H1 (cell line): ENCODE measurements around the gene CIAO2B. TPM values are rescaled to one million over a fixed set of nuclear protein-coding genes. Genes with fewer than 3 reads are reported as not detected.

Source experiments
- CTCF ChIA-PET: fragments of 300-600 bp; sonication (Branson Sonifier 250); formaldehyde crosslinking; loops from one replicate; lab custom pipeline; 2021; ENCODE audit not compliant: partially characterized antibody; lab: Charles Lee
- POLR2A ChIA-PET: fragments of 300-600 bp; sonication (Branson Sonifier 250); formaldehyde crosslinking; loops from one replicate; lab custom pipeline; 2021; ENCODE audit warnings: inconsistent platforms; ENCODE audit not compliant: partially characterized antibody; lab: Charles Lee
- DNase-seq, 2 experiments: peaks; one replicate each; pipeline versions ENCODE4 v3.0.0 to v3.0.0-alpha.2; 2010 to 2022; ENCODE audit warnings: low spot score in 2 of 2, low read depth in 1 of 2, mixed read lengths in 1 of 2
- FAIRE-seq: peaks from 2 replicates; lab custom pipeline; 2011; peaks lifted over from hg19 to GRCh38; lab: Jason Lieb, UNC
- H2AFZ ChIP-seq: 2 replicates; pipeline ENCODE4 v1.8.1; 2012; ENCODE audit warnings: low read length, inconsistent platforms
- H2AK5ac ChIP-seq: 2 replicates; pipeline ENCODE4 v1.6.1; 2013; ENCODE audit warnings: low read depth, low read length
- H2BK120ac ChIP-seq: replicated peaks from 2 replicates; pipeline ENCODE3; 2013; ENCODE audit warnings: low read depth, low read length, inconsistent platforms
- H2BK12ac ChIP-seq: 2 replicates; pipeline ENCODE4 v1.6.1; 2013; ENCODE audit warnings: low read depth, low read length
- H2BK15ac ChIP-seq: 2 replicates; pipeline ENCODE4 v1.6.1; 2013; ENCODE audit warnings: low read length
- H2BK20ac ChIP-seq: 2 replicates; pipeline ENCODE4 v1.6.1; 2013; ENCODE audit warnings: low read length
- H2BK5ac ChIP-seq: 2 replicates; pipeline ENCODE4 v1.6.1; 2013; ENCODE audit warnings: low read depth, low read length
- H3K14ac ChIP-seq: 2 replicates; pipeline ENCODE4 v1.6.1; 2013; ENCODE audit warnings: inconsistent platforms; ENCODE audit not compliant: insufficient read length
- H3K18ac ChIP-seq: 2 replicates; pipeline ENCODE4 v1.6.1; 2013; ENCODE audit warnings: low read length; ENCODE audit errors: extremely low read depth
- H3K23ac ChIP-seq: 2 replicates; pipeline ENCODE4 v1.6.1; 2013; ENCODE audit warnings: inconsistent platforms; ENCODE audit not compliant: insufficient read length
- H3K23me2 ChIP-seq: 2 replicates; pipeline ENCODE4 v1.6.1; 2013; ENCODE audit warnings: low read depth, low read length
- H3K27ac ChIP-seq: 2 replicates; pipeline ENCODE4 v1.6.1; 2011; ENCODE audit warnings: low read depth, low read length, inconsistent platforms
- H3K27me3 ChIP-seq, 4 experiments: replicated peaks in 1 of 4; 1 replicate in 1 of 4; 2 replicates in 3 of 4; pipeline versions ENCODE4 v1.6.1 to v1.8.1; 2011 to 2013; ENCODE audit warnings: low read length in 3 of 4, mild to moderate bottlenecking in 3 of 4, inconsistent platforms in 2 of 4, mixed read lengths in 2 of 4, moderate library complexity in 1 of 4; ENCODE audit not compliant: control insufficient read depth in 3 of 4, insufficient read depth in 3 of 4; ENCODE audit errors: extremely low read depth in 1 of 4
- H3K36me3 ChIP-seq, 4 experiments: 2 replicates each; pipeline versions ENCODE4 v1.6.1 to v1.8.1; 2011 to 2013; ENCODE audit warnings: mild to moderate bottlenecking in 4 of 4, low read length in 3 of 4, moderate library complexity in 2 of 4, control low read depth in 1 of 4, inconsistent platforms in 1 of 4; ENCODE audit not compliant: insufficient read depth in 4 of 4, control insufficient read depth in 2 of 4
- H3K4ac ChIP-seq: replicated peaks from 2 replicates; pipeline ENCODE3; 2013; ENCODE audit warnings: low read length, low read depth, mixed read lengths, inconsistent platforms; ENCODE audit not compliant: insufficient read length
- H3K4me1 ChIP-seq, 4 experiments: replicated peaks in 1 of 4; 1 replicate in 1 of 4; 2 replicates in 3 of 4; pipeline versions ENCODE4 v1.6.1 to v1.8.1; 2011 to 2013; ENCODE audit warnings: low read length in 3 of 4, inconsistent platforms in 2 of 4, mixed read lengths in 1 of 4; ENCODE audit not compliant: insufficient read depth in 4 of 4, control insufficient read depth in 3 of 4
- H3K4me2 ChIP-seq, 2 experiments: 2 replicates each; pipeline versions ENCODE4 v1.6.1 to v1.8.1; 2011 to 2013; ENCODE audit warnings: low read depth in 2 of 2, low read length in 2 of 2, control low read depth in 1 of 2, inconsistent platforms in 1 of 2, mild to moderate bottlenecking in 1 of 2; ENCODE audit not compliant: insufficient read depth in 1 of 2
- H3K4me3 ChIP-seq, 4 experiments: fragments of 200-600, 300-600 bp in 1 of 4; sonication (generic), shearing (Covaris generic), sonication (Bioruptor Twin) in 1 of 4; 2 replicates each; pipeline versions ENCODE4 v1.5.1 to v1.8.1; 2011 to 2016; ENCODE audit warnings: low read length in 4 of 4, low read depth in 3 of 4, control low read depth in 2 of 4, inconsistent platforms in 2 of 4, mild to moderate bottlenecking in 2 of 4, mixed read lengths in 1 of 4, moderate library complexity in 1 of 4; ENCODE audit not compliant: insufficient read depth in 2 of 4; ENCODE audit errors: extremely low read depth in 1 of 4
- H3K56ac ChIP-seq: replicated peaks from 2 replicates; pipeline ENCODE3; 2013; ENCODE audit warnings: low read depth, mild to moderate bottlenecking, mixed read lengths, low read length, inconsistent platforms; ENCODE audit not compliant: insufficient read length
- H3K79me1 ChIP-seq: 2 replicates; pipeline ENCODE4 v1.6.1; 2013; ENCODE audit warnings: low read depth, low read length, control low read depth
- H3K79me2 ChIP-seq, 2 experiments: 2 replicates each; pipeline versions ENCODE4 v1.6.1 to v1.8.1; 2012 to 2013; ENCODE audit warnings: low read length in 2 of 2, mild to moderate bottlenecking in 2 of 2, inconsistent platforms in 1 of 2; ENCODE audit not compliant: insufficient read depth in 2 of 2, control insufficient read depth in 1 of 2
- H3K9ac ChIP-seq, 4 experiments: replicated peaks in 1 of 4; 1 replicate in 1 of 4; 2 replicates in 3 of 4; pipeline versions ENCODE4 v1.6.1 to v1.8.1; 2011 to 2013; ENCODE audit warnings: low read depth in 3 of 4, low read length in 3 of 4, control low read depth in 2 of 4, mild to moderate bottlenecking in 2 of 4, moderate library complexity in 2 of 4, inconsistent platforms in 1 of 4; ENCODE audit errors: extremely low read depth in 1 of 4
- H3K9me3 ChIP-seq, 2 experiments: 2 replicates each; pipeline versions ENCODE4 v1.6.1 to v1.8.1; 2012 to 2013; ENCODE audit warnings: mild to moderate bottlenecking in 2 of 2, moderate library complexity in 2 of 2, control low read depth in 1 of 2, inconsistent platforms in 1 of 2, low read depth in 1 of 2, low read length in 1 of 2, mixed read lengths in 1 of 2; ENCODE audit not compliant: insufficient read depth in 2 of 2
- H4K20me1 ChIP-seq, 2 experiments: replicated peaks in 1 of 2; 2 replicates each; pipeline versions ENCODE3 to v1.8.1; 2011 to 2013; ENCODE audit warnings: inconsistent platforms in 2 of 2, low read length in 2 of 2, mild to moderate bottlenecking in 1 of 2; ENCODE audit not compliant: insufficient read depth in 2 of 2, control insufficient read depth in 1 of 2
- H4K5ac ChIP-seq: 2 replicates; pipeline ENCODE4 v1.6.1; 2013; ENCODE audit warnings: low read length, low read depth, mixed read lengths, inconsistent platforms; ENCODE audit not compliant: insufficient read length
- H4K8ac ChIP-seq: 2 replicates; pipeline ENCODE4 v1.8.0; 2013; ENCODE audit warnings: mild to moderate bottlenecking, moderate library complexity, low read length, inconsistent platforms; ENCODE audit not compliant: insufficient read depth; ENCODE audit errors: extremely low read depth
- H4K91ac ChIP-seq: replicated peaks from 2 replicates; pipeline ENCODE3; 2013; ENCODE audit warnings: low read length, mixed read lengths, inconsistent platforms; ENCODE audit not compliant: insufficient read length
- ATF2 ChIP-seq: IDR thresholded peaks from 2 replicates; pipeline ENCODE4 v1.6.1; 2012; ENCODE audit warnings: low read length, inconsistent platforms
- CEBPB ChIP-seq: IDR thresholded peaks from 2 replicates; pipeline ENCODE4 v1.6.1; 2012; ENCODE audit warnings: low read depth, low read length
- CREB1 ChIP-seq: IDR thresholded peaks from 2 replicates; pipeline ENCODE4 v1.6.1; 2012; ENCODE audit warnings: inconsistent platforms
- EGR1 ChIP-seq: IDR thresholded peaks from 2 replicates; pipeline ENCODE4 v1.6.1; 2011; ENCODE audit warnings: low read depth, low read length, borderline replicate concordance
- FOSL1 ChIP-seq: IDR thresholded peaks from 2 replicates; pipeline ENCODE4 v1.6.1; 2011; ENCODE audit warnings: mild to moderate bottlenecking, low read depth, low read length, moderate library complexity; ENCODE audit not compliant: insufficient read depth
- JUN ChIP-seq: IDR thresholded peaks from 2 replicates; pipeline ENCODE4 v1.6.1; 2011; ENCODE audit warnings: low read depth, mild to moderate bottlenecking, improper control_type of control experiment, low read length
- PHF8 ChIP-seq: fragments of 200-600 bp; sonication (generic); conservative IDR thresholded peaks from 2 replicates; pipeline ENCODE4 v1.7.1; 2012; ENCODE audit warnings: low read depth, mild to moderate bottlenecking, inconsistent platforms, low read length, moderate library complexity
- POLR2AphosphoS5 ChIP-seq: IDR thresholded peaks from 2 replicates; pipeline ENCODE4 v1.6.1; 2011; ENCODE audit warnings: low read depth, low read length
- SUZ12 ChIP-seq: fragments of 200-600 bp; sonication (generic); IDR thresholded peaks from 2 replicates; pipeline ENCODE4 v1.6.1; 2012; ENCODE audit warnings: mild to moderate bottlenecking, inconsistent platforms, low read length, moderate library complexity, mixed read lengths
- TEAD4 ChIP-seq: IDR thresholded peaks from 2 replicates; pipeline ENCODE4 v1.6.1; 2012; ENCODE audit warnings: low read depth, low read length, inconsistent platforms, mixed read lengths
- YY1 ChIP-seq: IDR thresholded peaks from 2 replicates; pipeline ENCODE4 v1.6.1; 2011; ENCODE audit warnings: low read depth, mild to moderate bottlenecking, low read length
- WGBS, 2 experiments: shearing (Covaris generic) in 1 of 2; methylation state at CpG; one replicate each; pipeline versions ENCODE4 v1.1.6 to v1.1.7; 2013 to 2015; ENCODE audit warnings: low lambda C conversion rate in 2 of 2, mixed read lengths in 2 of 2, inconsistent platforms in 1 of 2, low coverage in 1 of 2, missing lambda C conversion rate in 1 of 2; ENCODE audit not compliant: insufficient replicate concordance in 2 of 2, insufficient coverage in 1 of 2, insufficient read length in 1 of 2; ENCODE audit errors: extremely low coverage in 1 of 2, missing lambda C conversion rate in 1 of 2; 5-methylcytosine and 5-hydroxymethylcytosine counted together
- polyA plus RNA-seq, 7 experiments: library from polyadenylated mRNA; depleted of rRNA in 3 of 7; stranded (reverse) in 5 of 7; unstranded in 2 of 7; fragments of >200 nt in 5 of 7; fragments of 200-250 nt in 2 of 7; gene quantifications; 1 replicate in 5 of 7; 2 replicates in 1 of 7; 4 replicates in 1 of 7; pipeline versions ENCODE4 v1.2.1 to v1.2.3, GENCODE V29; 2011 to 2013; ENCODE audit warnings: missing spikeins in 2 of 7, mixed read lengths in 2 of 7
- total RNA-seq: library from RNA; stranded (reverse); fragmentation: NEBNext Ultra II Directional; extraction: Animal tissue kit (Norgen Biotek cat#: 25700); gene quantifications from 2 replicates; pipeline ENCODE4 v1.2.1, GENCODE V29; 2021

CIAO2B gene
- total and polyA plus RNA-seq, 2 of the 8 experiments (the other 6 are each of a cell fraction or from before 2014, with no cell fraction given), result 65.6 to 248 TPM

- DNase-seq, result no peak
- no peak overlapping the region; the same call in 1 of the 2 replicates for H3K18ac ChIP-seq
- no peaks in the 10 kb centered on the region for H3K9me3 ChIP-seq
- H3K36me3 ChIP-seq, result no peaks in the 10 kb centered on the region
- no peak overlapping the region for H2AK5ac ChIP-seq
- CTCF ChIA-PET, result interaction anchor here (1.0 to 42.0 kb wide), 22 partner anchors 10 to 308 kb away, joined by 3 to 1009 read pairs (median 4); partner anchors contain the start of genes B3GNT9, CDH16, CIAO2B and PDP2
- no peak overlapping the region for H2AFZ ChIP-seq
- H4K8ac ChIP-seq, result no peak overlapping the region
- H2BK12ac ChIP-seq, result no peak overlapping the region; the same call in 1 of the 2 replicates
- no peak for FAIRE-seq
- no peak overlapping the region for H4K5ac ChIP-seq
- no peak for TF ChIP-seq CREB1
- no peak for TF ChIP-seq YY1
- TF ChIP-seq SUZ12, result no peak
- no peak for TF ChIP-seq CEBPB
- TF ChIP-seq FOSL1, result no peak
- no peak for TF ChIP-seq EGR1
- TF ChIP-seq POLR2AphosphoS5, result no peak
- TF ChIP-seq JUN, result no peak
- TF ChIP-seq TEAD4, result no peak
- TF ChIP-seq ATF2, result no peak
- no peak for TF ChIP-seq PHF8
- TF ChIP-seq, all 59 proteins: peak for 0
- H3K23me2 ChIP-seq, result no peaks in the 10 kb centered on the region
- peaks cover 0 to 6% (median 2%) of the 10 kb centered on the region in 4 experiments; a peak in 3 of 7 replicates for H3K4me1 ChIP-seq
- H4K20me1 ChIP-seq, result peaks cover 4 to 9% of the 10 kb centered on the region in 2 experiments
- H3K4me3 ChIP-seq, result no peak overlapping the region
- no peak overlapping the region for H3K4me2 ChIP-seq
- H2BK15ac ChIP-seq, result no peak overlapping the region
- POLR2A ChIA-PET, result interaction anchor here (1.3 to 2.2 kb wide), 2 partner anchors 17 to 31 kb away, joined by 3 to 6 read pairs; no protein-coding TSS in a partner anchor
- H3K27me3 ChIP-seq, result no peaks in the 10 kb centered on the region; a peak in 1 of 7 replicates
- no peak overlapping the region for H2BK120ac ChIP-seq
- H3K9ac ChIP-seq, result no peak overlapping the region
- no peaks in the 10 kb centered on the region for H3K79me2 ChIP-seq
- peak overlapping the region; percentile 28 for H3K56ac ChIP-seq
- H3K4ac ChIP-seq, result no peak overlapping the region
- no peak overlapping the region for H2BK5ac ChIP-seq
- no peaks in the 10 kb centered on the region for H3K79me1 ChIP-seq
- no peak overlapping the region for H3K14ac ChIP-seq
- WGBS, 2 experiments, result 95% methylated on average over 3 of the region's 3 CpGs; no CpG with 5 or more reads in 1 of the 2 experiments
- no peak overlapping the region for H3K27ac ChIP-seq
- H3K23ac ChIP-seq, result no peak overlapping the region
- H2BK20ac ChIP-seq, result no peak overlapping the region
- H4K91ac ChIP-seq, result no peak overlapping the region
These were observed 38.2 kb downstream of the CIAO2B start for GRCh38 chr16:66895999-66896398.
